SK-N-SH (cell line): ENCODE data around the gene AIFM3.

Source experiments
- CHD2 ChIP-seq: fragments of 150-350 bp; IDR thresholded peaks from 2 replicates; pipeline ENCODE4 v1.6.1; 2018; ENCODE audit warnings: low read length; ENCODE audit not compliant: partially characterized antibody
- CTCF ChIP-seq: fragments of 200-600 bp; sonication (generic); IDR thresholded peaks from 2 replicates; pipeline ENCODE4 v1.6.1; 2017; ENCODE audit warnings: antibody characterized with exemption, mild to moderate bottlenecking, moderate library complexity

GRCh38 chr22:21020802-21021429 lies 53.9 kb downstream of the AIFM3 start:
- TF ChIP-seq CHD2 (no peak), CTCF (peak; percentile 52)
